DOHH2 (cell line): Measurements from ENCODE around the gene CLPSL2.
"Not testable (repeated sequence)": the region's sequence is repeated elsewhere in the genome, so short reads cannot be mapped to it uniquely, and the experiment has no call there.

ENCODE experiments used
- H3F3A ChIP-seq: fragments of 200-600 bp; sonication (generic), shearing (Covaris generic); 2 replicates; pipeline ENCODE4 v1.6.0; 2016; ENCODE audit warnings: antibody characterized with exemption, mild to moderate bottlenecking; ENCODE audit not compliant: control insufficient read depth, insufficient read depth
- H3K27ac ChIP-seq: fragments of 200-600 bp; sonication (generic); 2 replicates; pipeline ENCODE4 v1.5.1; 2014; ENCODE audit warnings: low read depth, mild to moderate bottlenecking, low read length, moderate library complexity
- H3K27me3 ChIP-seq: fragments of 200-600 bp; sonication (generic); 2 replicates; pipeline ENCODE4 v1.6.1; 2014; ENCODE audit warnings: mild to moderate bottlenecking, low read length, mixed read lengths; ENCODE audit not compliant: control insufficient read depth
- H3K36me3 ChIP-seq: fragments of 200-600 bp; sonication (generic); 2 replicates; pipeline ENCODE4 v1.6.1; 2014; ENCODE audit warnings: mild to moderate bottlenecking, low read length, moderate library complexity, mixed read lengths; ENCODE audit not compliant: control insufficient read depth
- H3K4me1 ChIP-seq: fragments of 200-600 bp; sonication (generic); 2 replicates; pipeline ENCODE4 v1.6.1; 2014; ENCODE audit warnings: mild to moderate bottlenecking, low read length, mixed read lengths; ENCODE audit not compliant: control insufficient read depth
- H3K4me2 ChIP-seq: fragments of 200-600 bp; sonication (generic); 2 replicates; pipeline ENCODE4 v1.6.0; 2014; ENCODE audit warnings: mild to moderate bottlenecking, low read length, moderate library complexity
- H3K4me3 ChIP-seq: fragments of 200-600 bp; sonication (generic); 2 replicates; pipeline ENCODE4 v1.5.1; 2014; ENCODE audit warnings: mild to moderate bottlenecking, low read length, mixed read lengths
- H3K79me2 ChIP-seq: fragments of 200-600 bp; sonication (generic); 2 replicates; pipeline ENCODE4 v1.6.1; 2014; ENCODE audit warnings: mild to moderate bottlenecking, low read length, mixed read lengths; ENCODE audit not compliant: control insufficient read depth
- H3K9me2 ChIP-seq: fragments of 200-600 bp; sonication (generic); replicated peaks from 2 replicates; pipeline ENCODE4 v1.6.1; 2014; ENCODE audit warnings: mild to moderate bottlenecking, low read length, mixed read lengths; ENCODE audit not compliant: control insufficient read depth
- H3K9me3 ChIP-seq: fragments of 200-600 bp; sonication (generic); 2 replicates; pipeline ENCODE4 v1.6.1; 2014; ENCODE audit warnings: antibody characterized with exemption, low read length, mixed read lengths; ENCODE audit not compliant: control insufficient read depth, insufficient read depth
- H4K20me1 ChIP-seq: fragments of 200-600 bp; sonication (generic); 2 replicates; pipeline ENCODE4 v1.6.0; 2014; ENCODE audit warnings: low read depth, mild to moderate bottlenecking, antibody characterized with exemption, low read length, moderate library complexity; ENCODE audit not compliant: control insufficient read depth, insufficient read depth
- CTCF ChIP-seq: fragments of 200-600 bp; sonication (generic); IDR thresholded peaks from one replicate; pipeline ENCODE4 v1.5.1; 2014; ENCODE audit warnings: antibody characterized with exemption, mild to moderate bottlenecking, low read depth, low read length; ENCODE audit not compliant: poor library complexity, severe bottlenecking
- EZH2phosphoT487 ChIP-seq: fragments of 200-600 bp; sonication (generic); IDR thresholded peaks from 2 replicates; pipeline ENCODE4 v1.6.1; 2017; ENCODE audit warnings: borderline replicate concordance, mild to moderate bottlenecking, antibody characterized with exemption, low read length, moderate library complexity, mixed read lengths

Gene CLPSL2

GRCh38 chr6:35731414-35731735 is 45.0 kb upstream of the CLPSL2 start:
- no peaks in the 10 kb centered on the region for H3K9me2 ChIP-seq
- H3K4me2 ChIP-seq = peak overlapping the region; percentile 73
- peaks cover 28% of the 10 kb centered on the region for H3F3A ChIP-seq
- H3K36me3 ChIP-seq = no peaks in the 10 kb centered on the region
- no peak for TF ChIP-seq CTCF
- no peak for TF ChIP-seq EZH2phosphoT487
- H3K4me1 ChIP-seq = peaks cover 66% of the 10 kb centered on the region
- H3K9me3 ChIP-seq = no peaks in the 10 kb centered on the region
- peak overlapping the region; percentile 87 for H3K27ac ChIP-seq
- peak overlapping the region; percentile 75 for H3K4me3 ChIP-seq
- H4K20me1 ChIP-seq = no peaks in the 10 kb centered on the region
- no peaks in the 10 kb centered on the region for H3K27me3 ChIP-seq
- no peaks in the 10 kb centered on the region for H3K79me2 ChIP-seq

GRCh38 chr6:35731736-35732532 is 44.5 kb upstream of the CLPSL2 start:
- peaks cover 25% of the 10 kb centered on the region for H3F3A ChIP-seq
- TF ChIP-seq EZH2phosphoT487 (no peak), CTCF (peak; percentile 38)
- H3K27ac ChIP-seq = peak overlapping the region; percentile 87
- no peaks in the 10 kb centered on the region for H3K27me3 ChIP-seq
- peak overlapping the region; percentile 73 for H3K4me2 ChIP-seq
- H3K79me2 ChIP-seq = no peaks in the 10 kb centered on the region
- H3K36me3 ChIP-seq = no peaks in the 10 kb centered on the region
- no peaks in the 10 kb centered on the region for H3K9me3 ChIP-seq
- peak overlapping the region; percentile 75 for H3K4me3 ChIP-seq
- H3K9me2 ChIP-seq = no peaks in the 10 kb centered on the region
- H3K4me1 ChIP-seq = peaks cover 61% of the 10 kb centered on the region
- H4K20me1 ChIP-seq = no peaks in the 10 kb centered on the region

- H3K27ac ChIP-seq = no peak overlapping the region
Observed at GRCh38 chr6:35733633-35734032, 42.8 kb upstream of the CLPSL2 start.

GRCh38 chr6:35734319-35734718 is 42.1 kb upstream of the CLPSL2 start:
- Histone ChIP-seq H3K4me1 (peaks cover 44% of the 10 kb centered on the region), H3F3A (peaks cover 15% of the 10 kb centered on the region)
- H3K36me3 ChIP-seq, H3K4me2 ChIP-seq, H3K9me3 ChIP-seq, H3K4me3 ChIP-seq, H3K27ac ChIP-seq, H4K20me1 ChIP-seq, H3K9me2 ChIP-seq, H3K79me2 ChIP-seq, H3K27me3 ChIP-seq: not testable (repeated sequence)

More at GRCh38 chr6:35733633-35734032, 42.8 kb upstream of the CLPSL2 start:
- Histone ChIP-seq H3K9me3 (no peaks in the 10 kb centered on the region), H3K79me2 (no peaks in the 10 kb centered on the region), H3K4me1 (peaks cover 51% of the 10 kb centered on the region), H4K20me1 (no peaks in the 10 kb centered on the region), H3K27me3 (no peaks in the 10 kb centered on the region), H3K9me2 (no peaks in the 10 kb centered on the region), H3K4me2 (no peak overlapping the region), H3F3A (peaks cover 21% of the 10 kb centered on the region), H3K36me3 (no peaks in the 10 kb centered on the region), H3K4me3 (no peak overlapping the region)
- TF ChIP-seq CTCF = no peak
- TF ChIP-seq EZH2phosphoT487 = no peak
